HG03354 (cell line): ENCODE results near the gene GJD4.

Source experiments
- ATAC-seq: cut with Tn5 transposase; IDR thresholded peaks from one replicate; pipeline ENCODE4 v1.9.1; 2021; ENCODE audit warnings: mild to moderate bottlenecking; ENCODE audit not compliant: unreplicated experiment, poor library complexity, severe bottlenecking

Gene GJD4

GRCh38 chr10:35577926-35578617 is 27.1 kb upstream of the GJD4 start:
- no peak for ATAC-seq

GRCh38 chr10:35578618-35578956 is 26.6 kb upstream of the GJD4 start:
- no peak for ATAC-seq

DNA sequence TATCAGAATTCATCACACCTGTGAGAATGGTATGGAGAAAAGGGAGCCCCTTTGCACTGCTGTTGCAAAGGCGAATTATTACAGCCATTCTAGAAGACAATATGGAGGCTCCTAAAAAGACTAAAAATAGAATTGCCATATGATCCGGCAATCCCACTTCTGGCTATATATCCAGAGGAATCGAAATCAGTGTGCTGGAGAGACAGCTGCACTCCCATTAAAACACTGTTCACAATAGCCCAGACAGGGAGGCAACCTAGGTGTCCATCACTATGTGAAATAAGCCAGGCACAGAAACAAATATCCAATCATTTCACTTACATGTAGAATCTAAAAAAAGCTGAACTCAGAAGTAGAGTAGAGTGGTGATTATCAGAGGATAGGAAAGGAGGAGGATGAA is 26.0 kb upstream of the GJD4 start:
- no peak for ATAC-seq

- no peak for ATAC-seq
Measured at GRCh38 chr10:35579726-35580422, 25.3 kb upstream of the GJD4 start.

GRCh38 chr10:35580423-35580770 is 24.7 kb upstream of the GJD4 start:
- ATAC-seq = no peak

- ATAC-seq = no peak
Measured at GRCh38 chr10:35581655-35582054, 23.5 kb upstream of the GJD4 start.

- no peak for ATAC-seq
Measured at GRCh38 chr10:35584946-35585345, 20.2 kb upstream of the GJD4 start.

GRCh38 chr10:35585356-35585755 is 19.8 kb upstream of the GJD4 start:
- no peak for ATAC-seq

- no peak for ATAC-seq
Measured at GRCh38 chr10:35585903-35586535, 19.1 kb upstream of the GJD4 start.

- no peak for ATAC-seq
Measured at GRCh38 chr10:35588836-35589235, 16.3 kb upstream of the GJD4 start.

GRCh38 chr10:35592441-35592840 is 12.7 kb upstream of the GJD4 start:
- no peak for ATAC-seq

GRCh38 chr10:35594115-35595079 is 10.7 kb upstream of the GJD4 start:
- ATAC-seq = no peak

GRCh38 chr10:35595106-35595505 is 10.0 kb upstream of the GJD4 start:
- no peak for ATAC-seq

DNA sequence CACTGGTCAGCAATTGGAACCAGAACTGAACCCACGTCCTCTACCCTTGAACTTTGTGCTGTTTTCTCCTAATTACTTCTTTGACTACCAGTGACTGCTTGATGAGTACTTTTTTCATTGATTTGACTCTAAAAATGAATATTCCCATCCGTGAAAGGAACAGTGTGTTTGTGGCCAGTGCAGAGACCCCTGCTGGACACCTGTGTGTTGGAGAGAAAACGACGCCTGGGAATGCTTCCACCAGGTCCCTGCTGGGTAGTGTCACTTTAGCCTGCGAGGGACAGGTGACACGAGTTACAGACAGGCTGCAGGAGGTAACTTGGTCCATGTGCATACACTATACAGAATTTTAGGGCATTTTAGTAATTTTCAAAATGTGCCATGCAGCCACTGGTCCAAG is 6.8 kb upstream of the GJD4 start:
- no peak for ATAC-seq

GRCh38 chr10:35600193-35600592 is 4.9 kb upstream of the GJD4 start:
- ATAC-seq = no peak

DNA sequence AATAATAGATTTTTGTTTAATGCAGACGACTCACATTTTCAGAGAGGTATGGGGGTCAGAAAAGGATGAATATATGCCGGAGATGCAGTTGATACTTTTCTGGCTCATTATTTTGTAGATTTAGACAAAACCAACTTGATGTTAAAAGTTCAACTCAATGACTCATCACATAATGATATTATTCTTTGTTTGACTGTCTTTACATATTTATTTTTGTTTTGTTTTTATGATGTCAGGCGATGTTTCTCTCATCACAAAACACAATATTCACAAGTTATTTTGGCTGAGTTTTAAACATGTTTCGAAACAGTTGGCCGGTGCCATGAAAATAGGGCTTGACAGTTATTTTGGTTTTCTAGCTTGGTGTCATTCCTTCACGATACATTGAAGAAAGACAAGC is 1.3 kb downstream of the GJD4 start:
- ATAC-seq = no peak

DNA sequence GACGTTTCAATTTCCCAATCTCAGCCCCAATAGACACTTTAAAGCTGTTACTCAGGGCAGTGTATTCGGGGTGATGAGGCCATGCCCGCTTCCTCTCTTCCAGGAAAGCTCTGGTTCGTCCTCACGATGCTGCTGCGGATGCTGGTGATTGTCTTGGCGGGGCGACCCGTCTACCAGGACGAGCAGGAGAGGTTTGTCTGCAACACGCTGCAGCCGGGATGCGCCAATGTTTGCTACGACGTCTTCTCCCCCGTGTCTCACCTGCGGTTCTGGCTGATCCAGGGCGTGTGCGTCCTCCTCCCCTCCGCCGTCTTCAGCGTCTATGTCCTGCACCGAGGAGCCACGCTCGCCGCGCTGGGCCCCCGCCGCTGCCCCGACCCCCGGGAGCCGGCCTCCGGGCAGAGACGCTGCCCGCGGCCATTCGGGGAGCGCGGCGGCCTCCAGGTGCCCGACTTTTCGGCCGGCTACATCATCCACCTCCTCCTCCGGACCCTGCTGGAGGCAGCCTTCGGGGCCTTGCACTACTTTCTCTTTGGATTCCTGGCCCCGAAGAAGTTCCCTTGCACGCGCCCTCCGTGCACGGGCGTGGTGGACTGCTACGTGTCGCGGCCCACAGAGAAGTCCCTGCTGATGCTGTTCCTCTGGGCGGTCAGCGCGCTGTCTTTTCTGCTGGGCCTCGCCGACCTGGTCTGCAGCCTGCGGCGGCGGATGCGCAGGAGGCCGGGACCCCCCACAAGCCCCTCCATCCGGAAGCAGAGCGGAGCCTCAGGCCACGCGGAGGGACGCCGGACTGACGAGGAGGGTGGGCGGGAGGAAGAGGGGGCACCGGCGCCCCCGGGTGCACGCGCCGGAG is 2.6 kb downstream of the GJD4 start:
- ATAC-seq = no peak

GRCh38 chr10:35608328-35608672 is 3.2 kb downstream of the GJD4 start:
- no peak for ATAC-seq

DNA sequence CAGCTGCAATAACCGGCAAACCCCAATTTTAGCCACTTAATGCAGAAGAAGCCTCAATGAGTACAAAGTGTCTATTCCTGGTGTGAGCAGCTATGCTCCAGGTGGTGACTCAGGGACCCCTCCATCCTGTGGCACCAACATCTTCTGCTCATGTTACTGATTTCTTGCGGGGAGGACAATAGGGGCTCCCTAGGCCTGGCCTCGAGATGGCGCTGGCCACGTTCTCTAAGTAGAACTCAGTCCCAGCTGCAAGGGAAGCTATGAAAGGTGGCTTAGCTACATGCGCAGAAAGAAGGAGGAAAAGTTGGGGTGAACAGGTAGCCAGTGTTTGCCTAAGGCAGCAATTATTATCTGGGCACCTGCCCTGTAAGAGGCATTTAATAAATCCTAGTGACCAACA is 6.6 kb downstream of the GJD4 start:
- ATAC-seq = no peak
